Suppressor macrophage treated with lipopolysaccharide for 4 hours (primary cell): ENCODE data around the gene CD8B2.
A peak's percentile ranks its signal among the peaks of the same experiment; 100 is the strongest.
"Not testable (repeated sequence)": the region's sequence is repeated elsewhere in the genome, so short reads cannot be mapped to it uniquely, and the experiment has no call there.

Source experiments
- DNase-seq: peaks from one replicate; pipeline ENCODE4 v3.0.0-alpha.2; 2020

CD8B2 gene

GRCh38 chr2:106553321-106553720 lies 66.2 kb downstream of the CD8B2 start:
- no peak for DNase-seq

DNA sequence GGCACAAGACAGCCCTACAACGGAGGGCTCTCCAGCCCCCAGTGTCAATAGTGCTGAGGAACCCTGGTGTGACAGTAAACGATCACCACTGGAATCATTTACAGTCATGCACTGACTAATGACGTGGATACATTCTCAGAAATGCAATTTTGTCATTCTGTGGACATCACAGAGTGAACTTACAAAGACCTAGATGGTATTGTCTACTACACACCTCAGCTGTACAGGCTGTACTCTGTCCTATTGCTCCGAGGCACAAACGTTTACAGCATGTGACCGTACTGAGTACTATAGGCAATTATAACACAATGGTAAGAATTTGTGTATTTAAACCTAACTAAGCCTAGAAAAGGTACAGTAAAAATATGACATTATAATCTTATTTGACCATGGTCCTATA lies 67.2 kb downstream of the CD8B2 start:
- no peak for DNase-seq

DNA sequence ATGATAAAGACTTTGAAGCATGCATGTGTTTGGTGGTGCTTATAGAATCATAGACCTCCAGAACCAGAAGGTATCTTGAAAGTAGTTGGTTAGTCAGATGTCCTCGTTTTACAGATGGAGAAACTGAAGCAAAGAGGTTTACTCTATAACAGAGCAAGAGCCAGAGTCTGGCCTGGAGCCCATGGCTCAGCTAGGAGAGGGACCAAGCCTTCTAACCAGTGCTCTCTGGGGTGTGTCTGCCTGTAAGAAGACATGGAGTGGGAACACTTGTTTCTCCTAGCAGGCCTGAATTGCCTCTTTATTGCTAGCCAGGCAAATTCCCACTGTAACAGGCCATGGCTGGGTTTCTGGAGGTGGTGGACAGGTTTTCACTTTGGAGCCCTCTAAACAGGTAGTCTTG lies 67.9 kb downstream of the CD8B2 start:
- DNase-seq = no peak

DNA sequence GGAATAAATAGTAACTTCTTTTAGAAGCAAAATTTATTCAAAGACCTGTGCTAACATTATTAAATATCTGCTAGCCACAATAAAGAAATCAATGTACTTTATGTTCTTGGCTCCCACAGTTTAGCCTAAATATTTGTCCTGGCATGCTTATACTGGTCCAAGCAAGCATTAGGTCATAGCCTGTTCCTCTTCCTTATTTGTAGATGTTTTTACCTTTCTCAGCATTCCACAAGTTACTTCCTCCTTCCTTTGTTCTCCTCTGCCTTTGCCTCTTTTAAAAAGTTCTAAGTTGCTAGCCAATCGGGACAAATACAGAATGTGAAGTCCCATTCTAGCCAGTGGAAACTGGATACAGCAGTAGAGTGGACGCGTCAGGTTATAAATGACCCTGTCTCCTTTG lies 72.6 kb downstream of the CD8B2 start:
- DNase-seq = not testable (repeated sequence)

GRCh38 chr2:106560773-106561172 lies 73.6 kb downstream of the CD8B2 start:
- no peak for DNase-seq

GRCh38 chr2:106561356-106561755 lies 74.2 kb downstream of the CD8B2 start:
- no peak for DNase-seq

DNA sequence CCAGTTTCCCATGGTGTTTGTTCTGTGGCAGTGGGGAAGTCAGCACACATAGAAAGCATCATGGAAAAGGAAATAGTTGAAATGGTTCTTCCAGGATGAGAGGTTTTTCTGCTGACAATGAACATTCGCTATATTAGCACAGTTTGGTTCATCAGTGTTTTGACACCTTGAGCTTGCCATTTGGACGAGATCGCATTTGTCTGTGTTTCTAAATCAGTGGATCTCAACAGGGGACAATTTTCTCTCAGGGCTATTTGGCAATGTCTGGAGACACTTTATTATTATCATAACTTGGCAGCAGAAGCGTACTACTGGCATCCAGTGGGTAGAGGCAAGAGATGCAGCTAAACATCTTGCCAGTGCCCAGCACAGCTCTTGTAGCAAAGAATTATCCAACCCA lies 74.6 kb downstream of the CD8B2 start:
- DNase-seq = no peak

DNA sequence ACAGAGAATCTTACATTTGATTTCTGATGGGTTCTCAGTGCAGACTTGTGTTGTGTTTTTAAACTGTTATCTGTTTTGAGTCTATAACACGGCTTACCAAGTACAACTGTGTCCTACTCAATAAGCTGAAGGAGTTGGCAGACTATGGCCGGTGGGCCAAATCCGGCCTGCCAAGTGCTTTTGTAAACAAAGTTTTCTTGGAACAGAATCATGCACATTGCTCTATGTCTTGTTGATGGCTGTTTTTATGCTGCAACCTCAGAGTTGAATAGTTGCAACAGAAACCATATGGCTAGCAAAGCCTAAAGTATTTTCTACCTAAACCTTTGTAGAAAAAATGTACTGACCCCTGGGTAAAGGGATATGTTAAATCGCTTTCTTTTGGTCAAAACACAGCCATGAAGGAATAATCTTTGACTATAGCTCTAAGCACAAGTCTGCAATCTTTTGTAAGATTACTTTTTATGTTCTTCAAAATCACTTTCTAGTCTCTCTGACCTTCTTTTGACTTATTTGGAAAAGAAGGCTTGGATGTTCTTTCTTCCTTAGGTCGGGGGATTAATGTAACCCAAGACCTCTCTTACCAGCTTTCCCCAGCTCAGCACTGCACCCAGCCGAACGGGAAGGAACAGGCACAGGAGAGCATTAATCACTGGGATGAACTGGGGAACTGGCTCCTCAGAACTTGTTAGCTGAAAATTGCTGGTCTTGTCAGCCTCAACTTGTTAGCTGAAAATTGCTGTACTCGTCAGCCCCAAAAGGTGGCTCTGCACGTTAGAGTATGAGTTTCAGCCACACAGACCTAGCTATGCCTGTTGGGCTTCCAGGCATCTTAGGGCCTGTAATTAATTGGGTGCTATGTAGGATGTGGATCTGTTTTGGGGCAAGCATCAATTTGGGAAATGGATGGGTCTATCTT lies 75.4 kb downstream of the CD8B2 start:
- DNase-seq = peak; percentile 49

- no peak for DNase-seq
Measured at GRCh38 chr2:106563195-106563594, 76.0 kb downstream of the CD8B2 start.

- no peak for DNase-seq
Measured at GRCh38 chr2:106565599-106565998, 78.4 kb downstream of the CD8B2 start.

DNA sequence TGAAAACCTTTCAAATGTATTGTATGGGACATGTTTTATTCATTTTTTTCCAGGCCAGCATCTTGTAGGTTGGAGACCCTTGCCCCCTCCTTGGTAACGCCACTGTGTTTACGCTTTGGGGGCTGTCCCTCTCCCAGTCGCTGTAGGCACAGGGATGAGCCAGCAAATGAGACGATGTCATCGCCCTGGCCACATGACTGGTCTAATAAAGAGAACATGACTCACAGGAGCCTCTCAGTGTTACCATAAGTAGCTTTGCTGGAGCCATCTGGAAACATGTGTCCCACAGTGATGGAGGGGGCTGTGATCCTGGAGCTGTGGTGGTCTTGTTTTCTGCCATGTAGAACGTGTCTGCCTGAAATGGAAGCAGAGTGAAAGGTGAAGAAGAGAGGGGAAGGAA lies 78.9 kb downstream of the CD8B2 start:
- DNase-seq = peak; percentile 64

DNA sequence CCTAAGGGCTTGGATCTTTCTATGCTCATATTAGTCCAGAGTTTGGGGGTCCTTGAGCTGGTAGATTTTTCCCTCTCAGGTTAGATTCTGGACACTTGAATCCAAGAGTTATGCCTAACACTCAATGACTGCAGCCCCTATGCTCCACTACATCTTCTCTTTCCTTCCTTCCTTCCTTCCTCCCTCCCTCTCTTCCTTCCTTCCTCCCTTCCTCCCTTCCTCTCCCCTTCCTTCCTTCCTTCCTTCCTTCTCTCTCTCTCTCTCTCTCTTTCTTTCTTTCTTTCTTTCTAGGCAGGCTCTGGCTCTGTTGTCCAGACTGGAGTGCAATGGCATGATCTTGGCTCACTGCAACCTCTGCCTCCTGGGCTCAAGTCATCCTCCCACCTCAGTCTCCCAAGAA lies 79.3 kb downstream of the CD8B2 start:
- DNase-seq = not testable (repeated sequence)

- DNase-seq = no peak
Measured at GRCh38 chr2:106570316-106570715, 83.2 kb downstream of the CD8B2 start.
